ENCODE data around the gene MAPK7. TPM values are rescaled to one million over a fixed set of nuclear protein-coding genes. Genes with fewer than 3 reads are reported as not detected.

Gene MAPK7
- total and polyA plus RNA-seq, 2 of the 8 experiments (the other 6 are each of a cell fraction or from before 2014, with no cell fraction given), result 15.2 to 28.1 TPM

GRCh38 chr17:19417611-19418010 is 39.3 kb downstream of the MAPK7 start (continued):
- no peak for TF ChIP-seq MAFK (IDR thresholded peaks at IDR 0.05; ENCODE audit: low read depth, low read length)
- no peak for TF ChIP-seq NRF1 (IDR thresholded peaks at IDR 0.05; ENCODE audit: low read depth, low read length)
- no peak for TF ChIP-seq RNF2 (IDR thresholded peaks at IDR 0.05; ENCODE audit: borderline replicate concordance, low read depth, low read length, missing control alignments, poor library complexity, severe bottlenecking)
- TF ChIP-seq KDM4A (IDR thresholded peaks at IDR 0.05; ENCODE audit: low read depth, low read length, severe bottlenecking), result no peak
- no peak for TF ChIP-seq CHD7 (IDR thresholded peaks at IDR 0.05; ENCODE audit: insufficient replicate concordance, low read length)
- TF ChIP-seq SP2 (IDR thresholded peaks at IDR 0.05; ENCODE audit: low read length), result no peak

All from H1 (cell line).